Measurements from ENCODE around the gene CDKL1. TPM values are rescaled to one million over a fixed set of nuclear protein-coding genes. Genes with fewer than 3 reads are reported as not detected.

CDKL1 gene
- total RNA-seq, 4 donors from 2014 or later, result 1.5 to 12.5 (median 3.9) TPM

DNA sequence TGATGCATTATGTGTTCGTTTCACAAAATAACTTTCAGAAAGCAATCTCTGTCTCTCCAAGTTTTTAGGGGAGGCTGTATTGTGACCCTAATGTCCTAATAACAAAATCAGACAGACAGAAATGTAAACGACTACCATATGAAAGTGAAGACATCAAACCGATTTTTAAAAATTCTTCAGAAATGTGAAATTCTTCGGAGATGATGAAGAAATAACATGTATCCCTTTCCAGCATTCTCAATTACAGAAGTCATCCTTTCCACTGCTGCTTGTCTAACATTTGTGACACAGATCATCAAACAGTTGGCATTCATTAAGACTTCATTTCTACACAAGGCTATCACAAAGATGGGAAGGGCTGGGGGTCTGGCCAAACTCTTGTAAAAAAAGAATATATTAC lies 43.6 kb downstream of the CDKL1 start:
- no peak for DNase-seq (ENCODE audit: low spot score in 2 of 2)
- H3K4me3 ChIP-seq (ENCODE audit: low read depth, poor library complexity, severe bottlenecking), result no peak overlapping the region
- TF ChIP-seq POLR2A (IDR thresholded peaks at IDR 0.05), result no peak
- TF ChIP-seq, protein P1, sequence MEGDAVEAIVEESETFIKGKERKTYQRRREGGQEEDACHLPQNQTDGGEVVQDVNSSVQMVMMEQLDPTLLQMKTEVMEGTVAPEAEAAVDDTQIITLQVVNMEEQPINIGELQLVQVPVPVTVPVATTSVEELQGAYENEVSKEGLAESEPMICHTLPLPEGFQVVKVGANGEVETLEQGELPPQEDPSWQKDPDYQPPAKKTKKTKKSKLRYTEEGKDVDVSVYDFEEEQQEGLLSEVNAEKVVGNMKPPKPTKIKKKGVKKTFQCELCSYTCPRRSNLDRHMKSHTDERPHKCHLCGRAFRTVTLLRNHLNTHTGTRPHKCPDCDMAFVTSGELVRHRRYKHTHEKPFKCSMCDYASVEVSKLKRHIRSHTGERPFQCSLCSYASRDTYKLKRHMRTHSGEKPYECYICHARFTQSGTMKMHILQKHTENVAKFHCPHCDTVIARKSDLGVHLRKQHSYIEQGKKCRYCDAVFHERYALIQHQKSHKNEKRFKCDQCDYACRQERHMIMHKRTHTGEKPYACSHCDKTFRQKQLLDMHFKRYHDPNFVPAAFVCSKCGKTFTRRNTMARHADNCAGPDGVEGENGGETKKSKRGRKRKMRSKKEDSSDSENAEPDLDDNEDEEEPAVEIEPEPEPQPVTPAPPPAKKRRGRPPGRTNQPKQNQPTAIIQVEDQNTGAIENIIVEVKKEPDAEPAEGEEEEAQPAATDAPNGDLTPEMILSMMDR (IDR thresholded peaks at IDR 0.05), result no peak
- WGBS, 2 donors, result 58 to 70% methylated on average over 4 of the region's 4 CpGs
- intact Hi-C loops (cut with DNase I; ENCODE audit: low total_unique reads), result no loop called here

DNA sequence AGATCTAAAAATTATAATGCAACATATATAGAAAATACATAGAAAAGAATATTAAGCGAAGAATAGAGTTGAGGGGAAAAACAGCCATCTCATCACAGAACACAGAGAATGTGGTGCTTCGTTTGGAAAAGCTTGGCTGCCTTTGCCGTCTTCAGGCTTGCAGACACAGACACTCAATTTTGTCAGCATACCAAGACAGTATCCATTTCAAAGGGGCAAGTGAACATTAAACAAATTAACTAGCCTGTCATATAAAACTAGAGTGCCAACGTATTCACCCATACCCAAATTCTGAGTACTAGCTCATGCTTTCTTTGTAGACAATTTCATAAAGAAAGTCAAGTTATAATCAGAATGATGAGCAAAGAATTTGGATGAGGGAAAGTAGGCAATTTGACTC lies 44.1 kb downstream of the CDKL1 start:
- H3K4me3 ChIP-seq (ENCODE audit: low read depth, poor library complexity, severe bottlenecking), result no peak overlapping the region
- TF ChIP-seq, protein P1 (IDR thresholded peaks at IDR 0.05), result no peak
- TF ChIP-seq POLR2A (IDR thresholded peaks at IDR 0.05), result no peak
- 58 to 69% methylated on average over 4 of the region's 4 CpGs for WGBS, 2 donors
- intact Hi-C loops (cut with DNase I; ENCODE audit: low total_unique reads), result no loop called here
- DNase-seq (ENCODE audit: low spot score in 2 of 2), result no peak

DNA sequence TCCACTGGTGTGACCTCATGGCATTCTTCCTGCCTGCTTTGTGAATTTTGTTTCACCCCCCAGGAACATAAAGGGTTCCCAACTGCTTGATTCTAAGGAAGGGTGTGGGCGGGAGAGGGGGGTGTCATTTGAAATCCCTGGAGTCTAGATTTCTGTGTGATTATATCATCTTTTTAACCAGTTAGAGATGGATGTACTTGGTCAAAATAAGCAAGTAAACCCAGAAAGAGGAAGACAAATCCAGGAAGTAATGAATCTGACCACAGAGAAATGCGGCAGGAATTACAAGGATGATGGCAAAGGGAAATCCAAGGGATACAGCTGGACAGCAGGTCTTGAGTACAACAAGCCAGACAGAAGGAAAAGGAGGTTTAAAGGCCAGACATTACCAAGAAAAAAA lies 45.7 kb downstream of the CDKL1 start:
- intact Hi-C loops (cut with DNase I; ENCODE audit: low total_unique reads), result no loop called here
- 74 to 81% methylated on average over 2 of the region's 2 CpGs for WGBS, 2 donors
- no peak overlapping the region for H3K4me3 ChIP-seq (ENCODE audit: low read depth, poor library complexity, severe bottlenecking)
- DNase-seq (ENCODE audit: low spot score in 2 of 2), result no peak
- TF ChIP-seq POLR2A (IDR thresholded peaks at IDR 0.05), result no peak
- TF ChIP-seq, protein P1 (IDR thresholded peaks at IDR 0.05), result no peak

GRCh38 chr14:50348933-50349332 lies 47.7 kb downstream of the CDKL1 start:
- no peak for TF ChIP-seq POLR2A (IDR thresholded peaks at IDR 0.05)
- TF ChIP-seq, protein P1 (IDR thresholded peaks at IDR 0.05), result no peak
- no peak for DNase-seq (ENCODE audit: low spot score in 2 of 2)
- H3K4me3 ChIP-seq (ENCODE audit: low read depth, poor library complexity, severe bottlenecking), result no peak overlapping the region
- intact Hi-C loops (cut with DNase I; ENCODE audit: low total_unique reads), result loop anchor here (10.0 kb wide), 1 partner anchor 176 kb away; no protein-coding TSS in a partner anchor

- H3K4me3 ChIP-seq (ENCODE audit: low read depth, poor library complexity, severe bottlenecking), result no peak overlapping the region
- intact Hi-C loops (cut with DNase I; ENCODE audit: low total_unique reads), result loop anchor here (10.0 kb wide), 1 partner anchor 177 kb away; no protein-coding TSS in a partner anchor
- DNase-seq (ENCODE audit: low spot score in 2 of 2), result no peak
- TF ChIP-seq, protein P1 (IDR thresholded peaks at IDR 0.05), result no peak
- TF ChIP-seq POLR2A (IDR thresholded peaks at IDR 0.05), result no peak
- 0% methylated on average over 1 of the region's 1 CpG for WGBS, 2 donors
Observed at GRCh38 chr14:50347521-50347920, 49.2 kb downstream of the CDKL1 start.

- no peak for DNase-seq (ENCODE audit: low spot score in 2 of 2)
- TF ChIP-seq POLR2A (IDR thresholded peaks at IDR 0.05), result no peak
- no peak overlapping the region for H3K4me3 ChIP-seq (ENCODE audit: low read depth, poor library complexity, severe bottlenecking)
- WGBS, 2 donors, result 65 to 70% methylated on average over 6 of the region's 6 CpGs
- intact Hi-C loops (cut with DNase I; ENCODE audit: low total_unique reads), result loop anchor here (10.0 kb wide), 1 partner anchor 179 kb away; no protein-coding TSS in a partner anchor
Observed at GRCh38 chr14:50345846-50346422, 50.7 kb downstream of the CDKL1 start.

All from lower leg skin (tissue), 4 donors.